Measurements from ENCODE around the gene CREB3L2.

DNA sequence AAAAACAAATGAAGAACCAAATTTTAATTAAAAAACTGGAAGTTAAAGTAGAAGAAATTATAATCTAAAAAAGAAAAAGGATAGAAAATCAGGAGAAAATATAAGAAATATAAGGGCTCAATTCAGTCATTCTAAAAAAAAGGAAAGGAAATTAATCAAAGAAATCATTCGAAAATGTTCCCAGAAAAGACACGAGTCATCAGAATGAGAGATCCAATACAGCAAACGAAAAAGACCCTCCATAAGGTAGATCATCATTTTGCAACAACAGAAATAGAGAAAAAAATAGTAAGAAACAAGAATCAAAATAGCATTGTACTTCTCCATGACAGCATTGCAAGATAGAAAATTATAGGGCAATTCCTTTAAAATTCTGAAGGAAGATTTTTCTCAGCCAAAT lies 132.6 kb downstream of the CREB3L2 start:
- no peak for TF ChIP-seq CTCF (IDR thresholded peaks at IDR 0.05)
- TF ChIP-seq, protein P1, sequence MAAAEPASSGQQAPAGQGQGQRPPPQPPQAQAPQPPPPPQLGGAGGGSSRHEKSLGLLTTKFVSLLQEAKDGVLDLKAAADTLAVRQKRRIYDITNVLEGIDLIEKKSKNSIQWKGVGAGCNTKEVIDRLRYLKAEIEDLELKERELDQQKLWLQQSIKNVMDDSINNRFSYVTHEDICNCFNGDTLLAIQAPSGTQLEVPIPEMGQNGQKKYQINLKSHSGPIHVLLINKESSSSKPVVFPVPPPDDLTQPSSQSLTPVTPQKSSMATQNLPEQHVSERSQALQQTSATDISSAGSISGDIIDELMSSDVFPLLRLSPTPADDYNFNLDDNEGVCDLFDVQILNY (CRISPR knock-in tag; IDR thresholded peaks at IDR 0.05), result no peak
- TF ChIP-seq KAT7 (CRISPR knock-in tag; IDR thresholded peaks at IDR 0.05; ENCODE audit: borderline replicate concordance), result no peak
- no peak for TF ChIP-seq ZNF232 (CRISPR knock-in tag; IDR thresholded peaks at IDR 0.05)
- no peak for TF ChIP-seq ZBTB21 (CRISPR knock-in tag; IDR thresholded peaks at IDR 0.05; ENCODE audit: borderline replicate concordance)
- TF ChIP-seq, protein P2, sequence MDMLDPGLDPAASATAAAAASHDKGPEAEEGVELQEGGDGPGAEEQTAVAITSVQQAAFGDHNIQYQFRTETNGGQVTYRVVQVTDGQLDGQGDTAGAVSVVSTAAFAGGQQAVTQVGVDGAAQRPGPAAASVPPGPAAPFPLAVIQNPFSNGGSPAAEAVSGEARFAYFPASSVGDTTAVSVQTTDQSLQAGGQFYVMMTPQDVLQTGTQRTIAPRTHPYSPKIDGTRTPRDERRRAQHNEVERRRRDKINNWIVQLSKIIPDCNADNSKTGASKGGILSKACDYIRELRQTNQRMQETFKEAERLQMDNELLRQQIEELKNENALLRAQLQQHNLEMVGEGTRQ (CRISPR knock-in tag; IDR thresholded peaks at IDR 0.05), result no peak
- no peak for TF ChIP-seq GABPB1 (CRISPR knock-in tag; IDR thresholded peaks at IDR 0.05)
- TF ChIP-seq ETV6 (CRISPR knock-in tag; IDR thresholded peaks at IDR 0.05), result no peak
- no peak for TF ChIP-seq MYBL2 (CRISPR knock-in tag; IDR thresholded peaks at IDR 0.05)
